Astrocyte (in vitro differentiated cells and primary cell): ENCODE results near the gene CTNNBIP1. TPM values are rescaled to one million over a fixed set of nuclear protein-coding genes. Genes with fewer than 3 reads are reported as not detected.

Source experiments
- DNase-seq: peaks from one replicate; pipeline ENCODE4 v3.0.0-alpha.2; 2010; ENCODE audit warnings: low read depth
- FAIRE-seq: peaks from 2 replicates; lab custom pipeline; 2011; peaks lifted over from hg19 to GRCh38; lab: Jason Lieb, UNC
- H2AFZ ChIP-seq: 2 replicates; pipeline ENCODE4 v1.6.0; 2012; ENCODE audit warnings: low read depth, low read length, inconsistent platforms
- H3K27ac ChIP-seq: 2 replicates; pipeline ENCODE4 v1.5.1; 2011; ENCODE audit warnings: low read depth, low read length, inconsistent platforms
- H3K27me3 ChIP-seq: 2 replicates; pipeline ENCODE4 v1.6.0; 2011; ENCODE audit warnings: low read length, inconsistent platforms; ENCODE audit not compliant: insufficient read depth
- H3K36me3 ChIP-seq: 2 replicates; pipeline ENCODE4 v1.5.1; 2011; ENCODE audit warnings: low read length, inconsistent platforms; ENCODE audit not compliant: insufficient read depth
- H3K4me1 ChIP-seq: 2 replicates; pipeline ENCODE4 v1.5.1; 2011; ENCODE audit warnings: low read length, inconsistent platforms; ENCODE audit not compliant: insufficient read depth
- H3K4me2 ChIP-seq: 2 replicates; pipeline ENCODE4 v1.6.0; 2012; ENCODE audit warnings: low read length, inconsistent platforms
- H3K4me3 ChIP-seq: 2 replicates; pipeline ENCODE4 v1.5.1; 2011; ENCODE audit warnings: low read depth, mild to moderate bottlenecking, low read length, inconsistent platforms; ENCODE audit not compliant: insufficient read depth
- H3K79me2 ChIP-seq: 2 replicates; pipeline ENCODE4 v1.6.0; 2012; ENCODE audit warnings: mild to moderate bottlenecking, low read length, inconsistent platforms; ENCODE audit not compliant: insufficient read depth
- H3K9ac ChIP-seq: 2 replicates; pipeline ENCODE4 v1.6.0; 2012; ENCODE audit warnings: mild to moderate bottlenecking, low read length, inconsistent platforms
- H3K9me3 ChIP-seq: 2 replicates; pipeline ENCODE4 v1.5.1; 2012; ENCODE audit warnings: low read depth, mild to moderate bottlenecking, low read length, inconsistent platforms; ENCODE audit not compliant: insufficient read depth
- H4K20me1 ChIP-seq: 2 replicates; pipeline ENCODE4 v1.6.0; 2012; ENCODE audit warnings: low read length, inconsistent platforms; ENCODE audit not compliant: insufficient read depth
- H3K27ac Mint-ChIP-seq: one replicate; pipeline ENCODE4 v1.8.0; 2021; ENCODE audit warnings: mild to moderate bottlenecking, mixed read lengths; ENCODE audit not compliant: unreplicated experiment
- H3K27me3 Mint-ChIP-seq: one replicate; pipeline ENCODE4 v1.8.0; 2021; ENCODE audit warnings: low read depth, mixed read lengths; ENCODE audit not compliant: unreplicated experiment
- H3K36me3 Mint-ChIP-seq: one replicate; pipeline ENCODE4 v1.8.0; 2021; ENCODE audit warnings: low read depth, mixed read lengths; ENCODE audit not compliant: unreplicated experiment
- H3K4me1 Mint-ChIP-seq: one replicate; pipeline ENCODE4 v1.8.0; 2021; ENCODE audit warnings: low read depth, mixed read lengths; ENCODE audit not compliant: unreplicated experiment
- H3K4me3 Mint-ChIP-seq: one replicate; pipeline ENCODE4 v1.8.0; 2021; ENCODE audit warnings: mild to moderate bottlenecking, moderate library complexity, mixed read lengths; ENCODE audit not compliant: unreplicated experiment
- H3K9me3 Mint-ChIP-seq: one replicate; pipeline ENCODE4 v1.8.0; 2021; ENCODE audit warnings: mild to moderate bottlenecking, mixed read lengths; ENCODE audit not compliant: unreplicated experiment
- EZH2 ChIP-seq: IDR thresholded peaks from 2 replicates; pipeline ENCODE4 v1.6.1; 2012; ENCODE audit warnings: mild to moderate bottlenecking, low read length, inconsistent platforms; ENCODE audit not compliant: insufficient read depth
- total RNA-seq: library from RNA; stranded (reverse); gene quantifications from 2 replicates; pipeline ENCODE4 v1.2.1, GENCODE V29; 2021
- TF ChIP-seq, protein P1 (sequence below): IDR thresholded peaks from 2 replicates; pipeline ENCODE4 v1.5.1; 2011; ENCODE audit warnings: low read depth, mild to moderate bottlenecking, inconsistent platforms, low read length, moderate library complexity; ENCODE audit not compliant: insufficient read depth

CTNNBIP1 gene
- total RNA-seq, 1 donor from 2014 or later: 53.7 TPM

DNA sequence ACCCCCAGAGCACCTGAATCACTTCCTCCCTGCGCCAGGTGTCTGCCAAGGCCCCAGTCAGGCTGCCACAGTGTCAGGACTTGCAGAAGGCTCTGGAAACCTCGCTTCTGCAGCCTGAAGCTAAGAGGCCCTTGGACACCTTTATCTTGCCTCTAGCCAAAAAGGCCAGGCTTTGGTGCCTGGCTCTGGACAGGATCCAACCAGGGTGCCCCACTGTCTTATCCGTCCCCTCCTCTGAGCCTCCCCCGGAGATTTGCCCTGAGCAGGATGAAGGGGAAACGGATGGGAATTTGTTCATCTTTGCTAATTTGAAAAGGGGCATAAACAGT is 73.5 kb downstream of the CTNNBIP1 start:
- FAIRE-seq: no peak
- H3K27ac ChIP-seq: no peak overlapping the region
- no peaks in the 10 kb centered on the region for H4K20me1 ChIP-seq
- peak overlapping the region; percentile 81 for H2AFZ ChIP-seq
- H3K4me2 ChIP-seq: no peak overlapping the region
- peaks cover 1% of the 10 kb centered on the region for H3K4me1 Mint-ChIP-seq
- H3K79me2 ChIP-seq: no peaks in the 10 kb centered on the region
- H3K4me3 ChIP-seq: no peak overlapping the region
- H3K27ac Mint-ChIP-seq: no peak overlapping the region
- peaks cover 10% of the 10 kb centered on the region for H3K4me1 ChIP-seq
- DNase-seq: no peak
- no peak overlapping the region for H3K4me3 Mint-ChIP-seq
- no peaks in the 10 kb centered on the region for H3K9me3 Mint-ChIP-seq
- TF ChIP-seq, protein P1, sequence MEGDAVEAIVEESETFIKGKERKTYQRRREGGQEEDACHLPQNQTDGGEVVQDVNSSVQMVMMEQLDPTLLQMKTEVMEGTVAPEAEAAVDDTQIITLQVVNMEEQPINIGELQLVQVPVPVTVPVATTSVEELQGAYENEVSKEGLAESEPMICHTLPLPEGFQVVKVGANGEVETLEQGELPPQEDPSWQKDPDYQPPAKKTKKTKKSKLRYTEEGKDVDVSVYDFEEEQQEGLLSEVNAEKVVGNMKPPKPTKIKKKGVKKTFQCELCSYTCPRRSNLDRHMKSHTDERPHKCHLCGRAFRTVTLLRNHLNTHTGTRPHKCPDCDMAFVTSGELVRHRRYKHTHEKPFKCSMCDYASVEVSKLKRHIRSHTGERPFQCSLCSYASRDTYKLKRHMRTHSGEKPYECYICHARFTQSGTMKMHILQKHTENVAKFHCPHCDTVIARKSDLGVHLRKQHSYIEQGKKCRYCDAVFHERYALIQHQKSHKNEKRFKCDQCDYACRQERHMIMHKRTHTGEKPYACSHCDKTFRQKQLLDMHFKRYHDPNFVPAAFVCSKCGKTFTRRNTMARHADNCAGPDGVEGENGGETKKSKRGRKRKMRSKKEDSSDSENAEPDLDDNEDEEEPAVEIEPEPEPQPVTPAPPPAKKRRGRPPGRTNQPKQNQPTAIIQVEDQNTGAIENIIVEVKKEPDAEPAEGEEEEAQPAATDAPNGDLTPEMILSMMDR: no peak
- TF ChIP-seq EZH2: no peak
- peaks cover 21% of the 10 kb centered on the region for H3K27me3 Mint-ChIP-seq
- H3K27me3 ChIP-seq: no peaks in the 10 kb centered on the region
- no peaks in the 10 kb centered on the region for H3K9me3 ChIP-seq
- no peak overlapping the region for H3K9ac ChIP-seq
- no peaks in the 10 kb centered on the region for H3K36me3 ChIP-seq
- H3K36me3 Mint-ChIP-seq: no peaks in the 10 kb centered on the region

DNA sequence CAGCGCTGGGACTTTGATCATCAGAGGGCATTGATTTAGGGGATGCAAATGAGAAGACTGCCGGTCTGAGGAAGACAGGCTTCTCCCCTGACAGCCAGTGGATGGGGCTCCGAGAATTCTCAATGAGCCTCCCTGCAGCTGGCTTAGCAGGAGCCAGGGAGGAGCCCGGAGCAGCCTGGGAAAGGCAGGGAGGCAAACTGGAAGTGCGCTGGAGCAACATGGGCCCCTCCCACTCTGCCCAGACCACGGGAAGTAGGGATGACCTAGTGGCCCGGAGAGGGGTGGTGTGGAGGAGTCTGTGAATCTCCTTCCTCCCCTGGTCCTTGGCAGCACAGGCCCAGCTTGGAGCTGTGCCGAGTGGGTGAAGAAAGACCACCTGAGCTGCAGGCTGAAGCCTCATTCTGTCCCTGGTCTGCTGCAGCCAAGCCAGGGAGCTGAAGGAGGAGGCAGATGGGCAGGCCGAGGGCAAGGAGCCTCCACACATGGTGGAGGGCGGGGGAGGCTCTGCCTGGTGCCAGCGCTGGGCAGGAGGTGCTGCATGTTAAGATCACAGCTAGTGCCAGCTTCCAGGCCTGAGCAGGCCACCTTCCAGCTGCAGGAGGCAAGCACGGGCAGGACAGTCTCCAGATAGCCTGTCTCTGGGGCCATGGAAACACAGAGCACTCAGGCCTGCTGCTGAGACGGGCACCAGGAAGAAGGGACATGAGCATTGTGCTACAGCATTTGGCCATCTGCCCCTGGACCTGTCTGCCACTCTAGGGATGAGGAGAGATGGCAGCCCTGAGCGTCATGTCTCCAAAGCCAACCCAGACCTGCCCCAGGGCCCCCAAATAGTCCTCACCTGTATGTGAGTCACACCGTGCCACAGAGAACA is 74.1 kb downstream of the CTNNBIP1 start:
- Mint-ChIP-seq H3K36me3 (no peaks in the 10 kb centered on the region), H3K4me1 (peaks cover 1% of the 10 kb centered on the region), H3K27me3 (peaks cover 19% of the 10 kb centered on the region), H3K4me3 (no peak overlapping the region), H3K9me3 (no peaks in the 10 kb centered on the region), H3K27ac (no peak overlapping the region)
- Histone ChIP-seq H3K27me3 (no peaks in the 10 kb centered on the region), H3K4me3 (no peak overlapping the region), H3K4me2 (peak overlapping the region; percentile 63), H3K27ac (no peak overlapping the region), H2AFZ (peak overlapping the region; percentile 81), H4K20me1 (no peaks in the 10 kb centered on the region), H3K79me2 (no peaks in the 10 kb centered on the region), H3K4me1 (peaks cover 10% of the 10 kb centered on the region), H3K9me3 (no peaks in the 10 kb centered on the region), H3K9ac (no peak overlapping the region), H3K36me3 (no peaks in the 10 kb centered on the region)
- FAIRE-seq (no peak), DNase-seq (no peak)
- no peak for TF ChIP-seq EZH2
- TF ChIP-seq, protein P1: no peak

DNA sequence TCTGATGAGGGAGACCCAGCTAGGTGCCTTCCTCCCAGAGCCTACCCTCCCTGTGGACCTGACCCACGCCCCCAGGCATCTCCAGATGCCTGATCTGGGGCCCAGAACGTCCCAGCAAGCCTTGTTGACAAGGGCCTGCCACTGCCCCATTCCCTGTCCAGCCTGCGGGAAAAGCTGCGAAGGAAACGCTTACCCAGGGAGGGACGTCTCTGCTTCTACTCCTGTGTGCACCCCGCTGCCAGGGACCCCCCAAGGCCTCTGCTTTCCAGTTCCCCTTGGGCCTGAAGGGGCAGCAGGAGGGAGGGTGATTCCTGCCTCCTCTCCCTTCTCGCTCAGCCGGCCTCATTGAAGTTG is 74.7 kb downstream of the CTNNBIP1 start:
- Histone ChIP-seq H3K4me1 (peaks cover 10% of the 10 kb centered on the region), H4K20me1 (no peaks in the 10 kb centered on the region), H3K9me3 (no peaks in the 10 kb centered on the region), H3K36me3 (no peaks in the 10 kb centered on the region), H3K27ac (no peak overlapping the region), H3K79me2 (no peaks in the 10 kb centered on the region), H3K4me3 (no peak overlapping the region), H3K27me3 (no peaks in the 10 kb centered on the region), H2AFZ (peak overlapping the region; percentile 81), H3K9ac (no peak overlapping the region), H3K4me2 (peak overlapping the region; percentile 63)
- TF ChIP-seq EZH2: no peak
- TF ChIP-seq, protein P1: no peak
- DNase-seq (no peak), FAIRE-seq (no peak)
- Mint-ChIP-seq H3K27ac (no peak overlapping the region), H3K9me3 (no peaks in the 10 kb centered on the region), H3K36me3 (no peaks in the 10 kb centered on the region), H3K27me3 (peaks cover 15% of the 10 kb centered on the region), H3K4me3 (no peak overlapping the region), H3K4me1 (peaks cover 1% of the 10 kb centered on the region)
